GM23248 (cell line): Measurements from ENCODE around the gene AP2B1.

Experiments used
- EZH2 ChIP-seq: fragments of 200-600 bp; sonication (generic); IDR thresholded peaks from 2 replicates; pipeline ENCODE4 v1.6.1; 2018; ENCODE audit warnings: antibody characterized with exemption, mild to moderate bottlenecking; ENCODE audit not compliant: insufficient read depth, poor library complexity, severe bottlenecking
- EZH2phosphoT487 ChIP-seq: fragments of 200-600 bp; sonication (generic); IDR thresholded peaks from 2 replicates; pipeline ENCODE4 v1.6.1; 2018; ENCODE audit warnings: antibody characterized with exemption, moderate library complexity, mild to moderate bottlenecking, low read depth; ENCODE audit not compliant: insufficient read depth

GRCh38 chr17:35664685-35665084 lies 77.6 kb downstream of the AP2B1 start:
- TF ChIP-seq EZH2: no peak
- TF ChIP-seq EZH2phosphoT487: no peak
